NCI-H524 (cell line): ENCODE results near the gene HPCA.
A peak's percentile ranks its signal among the peaks of the same experiment; 100 is the strongest.

Experiments
- DNase-seq, 2 experiments: peaks; one replicate each; lab custom pipeline; 2025; lab: John Stamatoyannopoulos, UW

Gene HPCA

DNA sequence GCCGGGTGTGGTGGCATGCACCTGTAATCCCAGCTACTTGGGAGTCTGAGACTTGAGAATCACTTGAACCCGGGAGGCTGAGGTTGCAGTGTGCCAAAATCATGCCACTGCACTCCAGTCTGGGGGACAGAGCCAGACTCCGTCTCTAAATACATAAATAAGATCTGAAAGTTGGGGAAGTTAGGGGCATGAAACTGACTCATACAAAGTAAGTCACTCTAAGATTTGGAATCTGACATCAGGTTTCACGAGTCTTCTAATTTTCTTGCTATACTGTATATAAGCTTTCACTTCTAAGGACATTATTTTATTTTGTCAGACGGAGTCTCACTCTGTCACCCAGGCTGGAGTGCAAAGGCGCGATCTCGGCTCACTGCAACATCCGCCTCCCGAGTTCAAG, 48.2 kb downstream of the HPCA start:
- DNase-seq: no peak

DNA sequence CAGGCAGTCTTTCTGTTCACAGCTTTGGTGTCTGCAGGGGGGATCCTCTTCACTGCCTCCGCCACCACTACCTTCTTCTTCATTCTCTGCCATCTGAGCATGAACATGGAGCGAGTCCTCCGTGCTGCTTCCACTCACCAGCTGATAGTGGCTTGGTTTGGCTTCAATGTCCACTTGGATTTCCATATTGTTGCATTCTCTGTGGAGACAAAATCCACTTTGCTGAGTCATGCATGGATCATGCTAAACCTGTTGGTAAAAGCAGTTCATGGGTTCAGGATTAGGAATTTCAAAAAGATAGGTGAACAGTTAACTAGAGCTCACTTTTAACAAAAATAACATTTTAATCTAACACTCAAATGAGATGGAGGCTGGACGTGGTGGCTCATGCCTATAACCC, 50.8 kb downstream of the HPCA start:
- DNase-seq: no peak

DNA sequence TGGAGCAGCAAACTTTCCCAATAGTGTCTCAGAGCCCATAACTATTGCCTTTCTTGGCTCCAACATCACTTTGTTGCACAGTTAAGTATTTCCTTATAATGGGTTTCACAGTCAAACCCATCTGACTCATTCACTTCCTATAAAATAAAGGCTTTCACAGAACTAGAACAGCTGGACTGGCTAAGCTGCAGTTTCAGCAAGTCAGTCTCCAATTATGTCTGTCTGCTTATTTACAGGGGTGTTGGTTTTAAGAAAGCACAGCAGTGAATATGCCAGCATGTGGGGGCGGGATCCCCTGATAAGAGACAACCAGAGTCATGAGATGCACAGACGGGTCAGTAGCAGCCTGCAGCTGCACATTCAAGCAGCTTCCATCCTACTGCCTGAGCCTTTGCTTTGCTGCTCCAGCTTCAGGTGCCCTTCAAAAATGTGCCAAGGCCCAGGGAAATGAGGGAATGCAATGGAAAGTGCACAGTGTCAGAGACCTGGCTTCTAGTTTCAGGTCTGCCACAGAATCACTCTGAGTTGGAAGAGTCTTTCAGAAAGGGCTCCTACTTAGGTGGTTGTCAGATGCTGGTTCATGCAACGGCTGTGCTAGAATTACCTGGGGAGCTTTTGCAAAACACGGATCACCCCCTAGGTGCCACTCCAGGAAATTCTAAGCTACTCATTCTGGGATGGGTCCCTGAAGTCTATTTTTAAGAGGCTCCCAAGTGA, 53.5 kb downstream of the HPCA start:
- DNase-seq: peak; percentile 89 to 97

DNA sequence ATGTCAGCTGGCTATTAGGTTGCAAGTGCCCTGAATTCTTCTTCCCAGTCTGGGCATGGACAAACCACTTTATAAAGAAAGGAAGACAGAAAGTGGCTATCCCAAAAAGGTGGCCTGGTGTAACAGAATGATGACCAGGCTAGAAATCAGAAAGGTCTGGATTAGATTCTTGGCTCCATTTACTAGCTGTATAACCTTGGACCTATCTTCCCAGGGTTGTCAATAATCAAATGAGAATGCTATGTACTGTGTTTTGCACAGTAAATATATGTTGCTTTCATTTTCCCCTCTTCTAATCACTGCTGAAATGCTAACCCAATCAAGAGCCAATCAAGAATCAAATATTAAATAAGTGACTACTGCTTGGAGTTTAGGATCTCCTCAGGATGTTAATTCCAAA, 57.9 kb downstream of the HPCA start:
- DNase-seq: no peak
